GM13976 (cell line): Measurements from ENCODE around the gene DAPK1.

Experiments
- DNase-seq: peaks from one replicate; pipeline ENCODE4 v3.0.0; 2012; ENCODE audit warnings: low spot score
- CTCF ChIP-seq: IDR thresholded peaks from 2 replicates; pipeline ENCODE4 v1.5.1; 2012; ENCODE audit warnings: borderline replicate concordance, mild to moderate bottlenecking; ENCODE audit not compliant: insufficient read depth; ENCODE audit errors: extremely low read depth, missing control alignments, control extremely low read depth
- in situ Hi-C: fragments of 300-500 bp; cut with MboI; formaldehyde crosslinking; loops from one replicate; pipeline ENCODE4 v1.12.0; 2022; ENCODE audit warnings: low sequenced_read_pairs, mixed read lengths, inconsistent platforms; ENCODE audit not compliant: unreplicated experiment

Gene DAPK1

DNA sequence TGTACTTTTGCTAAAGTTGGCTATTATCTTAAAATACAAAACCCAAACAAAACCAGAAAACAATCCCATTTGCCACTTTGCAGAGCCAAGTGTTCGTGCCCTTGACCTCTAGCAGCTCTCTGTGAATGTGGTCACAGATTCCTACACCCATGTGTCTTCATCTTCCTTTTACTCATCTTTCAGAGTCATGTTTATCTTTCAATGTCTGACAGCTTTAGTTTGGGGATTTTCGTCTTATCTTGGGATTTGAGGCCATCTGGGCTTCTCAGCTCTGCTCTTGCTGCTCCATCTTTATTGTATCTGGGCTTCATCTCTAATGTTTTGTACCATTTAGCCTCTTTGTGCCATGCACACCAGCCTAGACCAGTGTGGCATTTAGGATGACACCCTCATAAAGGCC lies 81.0 kb downstream of the DAPK1 start:
- TF ChIP-seq CTCF: no peak
- no peak for DNase-seq
- in situ Hi-C loops: no loop called here

DNA sequence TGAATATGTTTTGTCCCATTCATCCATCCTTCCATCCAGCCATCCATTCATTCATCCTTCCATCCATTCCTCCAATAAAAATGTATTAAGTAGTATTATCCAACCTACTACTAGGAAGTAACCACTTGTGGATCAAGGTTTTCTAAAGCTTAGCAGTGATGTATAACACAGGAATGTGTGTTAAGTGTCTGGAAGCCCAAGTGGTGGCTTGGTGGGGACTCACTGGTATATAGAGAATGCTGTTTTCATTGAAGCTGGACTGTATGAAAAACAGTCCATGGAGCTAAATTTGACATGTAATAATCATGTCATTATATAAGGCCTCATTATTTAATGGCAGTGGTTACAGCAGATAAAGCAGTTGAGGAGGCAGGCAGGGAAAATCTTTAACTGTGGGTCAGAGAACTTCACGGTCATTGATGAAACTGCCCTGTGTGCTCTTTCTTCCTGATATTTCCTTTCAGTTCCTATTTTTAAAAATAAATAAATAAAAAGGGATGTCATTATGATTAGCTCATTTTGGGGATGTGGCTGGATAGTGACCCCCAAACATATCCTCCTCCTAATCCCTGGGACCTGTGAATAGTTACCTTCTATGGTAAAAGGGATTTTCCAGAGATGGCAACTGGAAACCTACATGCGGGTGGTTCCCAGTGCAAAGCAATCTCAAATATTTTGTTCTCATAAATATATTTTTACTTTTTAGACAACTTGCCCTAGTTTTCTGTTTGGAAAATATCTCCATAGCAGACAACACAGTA lies 82.3 kb downstream of the DAPK1 start:
- in situ Hi-C loops: no loop called here
- DNase-seq: no peak
- TF ChIP-seq CTCF: no peak

DNA sequence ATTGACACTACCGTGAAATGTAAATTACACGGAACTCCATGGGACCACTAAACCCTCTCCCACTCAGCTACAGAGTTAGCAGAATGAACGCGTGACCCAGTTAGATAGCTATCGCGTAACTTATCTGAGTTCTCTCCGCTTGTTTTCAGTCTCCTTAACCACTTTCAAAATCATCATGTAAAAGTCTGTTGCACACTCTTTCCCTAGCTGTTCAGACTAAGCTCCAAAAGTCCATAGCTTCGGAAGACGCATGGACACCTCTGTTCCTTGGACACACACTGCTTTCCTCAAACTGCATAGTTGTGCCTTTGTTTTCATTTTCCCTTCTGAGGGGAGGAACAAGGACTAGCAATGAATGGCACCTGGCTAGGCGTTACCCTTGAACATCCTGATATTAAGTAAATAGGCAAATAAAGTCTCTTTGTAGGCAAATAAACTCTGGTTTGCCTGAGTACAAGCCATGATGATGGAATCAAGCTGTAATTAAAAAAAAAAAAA lies 83.3 kb downstream of the DAPK1 start:
- no peak for TF ChIP-seq CTCF
- no peak for DNase-seq
- in situ Hi-C loops: no loop called here

- DNase-seq: no peak
- in situ Hi-C loops: no loop called here
- TF ChIP-seq CTCF: no peak
These were observed 83.8 kb downstream of the DAPK1 start for GRCh38 chr9:87581513-87581912.

DNA sequence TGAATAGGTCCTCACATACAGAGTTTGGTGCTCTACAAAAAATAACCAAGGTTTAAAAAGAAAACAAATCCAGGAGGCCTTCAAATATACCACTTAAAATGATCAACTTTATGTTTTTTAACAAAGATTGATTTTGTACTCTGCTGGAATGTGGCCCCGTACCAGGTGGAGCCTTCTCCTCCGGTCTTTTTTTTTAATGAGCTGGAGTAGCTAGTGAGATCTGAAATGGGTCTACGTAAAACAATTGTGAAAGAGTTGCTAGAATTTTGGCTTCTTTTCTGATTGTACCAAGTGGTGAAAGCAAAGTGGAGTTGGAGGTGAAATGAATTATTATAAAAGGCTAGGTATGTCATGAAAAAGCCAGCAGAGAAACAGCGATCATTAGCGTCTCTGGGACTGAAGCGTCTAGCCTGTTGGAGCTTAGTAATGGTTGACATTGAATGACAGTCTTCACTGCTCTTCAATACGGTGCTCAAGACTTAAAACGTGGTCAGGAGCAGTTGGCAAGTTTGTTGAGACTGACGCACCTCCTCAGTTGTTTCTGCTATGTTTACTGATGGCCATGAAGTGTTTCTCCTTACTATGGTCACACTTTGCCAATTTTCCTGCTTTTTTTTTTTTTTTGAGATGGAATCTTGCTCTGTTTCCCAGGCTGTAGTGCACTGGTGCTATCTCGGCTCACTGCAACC lies 84.4 kb downstream of the DAPK1 start:
- in situ Hi-C loops: no loop called here
- TF ChIP-seq CTCF: no peak
- no peak for DNase-seq

DNA sequence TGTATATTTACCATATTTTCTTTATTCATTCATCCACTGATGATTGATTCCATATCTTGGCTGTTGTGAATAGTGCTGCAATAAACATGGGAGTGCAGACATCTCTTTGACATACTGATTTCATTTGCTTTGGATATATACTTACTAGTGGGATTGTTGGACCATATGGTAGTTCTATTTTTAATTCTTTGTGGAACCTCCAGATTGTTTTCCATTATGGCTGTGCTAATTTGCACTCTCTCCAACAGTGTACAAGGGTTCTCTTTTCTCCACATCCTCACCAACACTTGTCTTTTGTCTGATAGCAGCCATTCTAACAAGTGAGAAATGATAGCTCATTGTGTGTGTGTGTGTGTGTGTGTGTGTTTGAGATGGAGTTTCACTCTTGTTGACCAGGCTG lies 86.7 kb downstream of the DAPK1 start:
- no peak for DNase-seq
- TF ChIP-seq CTCF: no peak
- in situ Hi-C loops: no loop called here
